Breast epithelium (tissue), 3 donors: Measurements from ENCODE around the gene TRAF3IP1.
"Not testable (repeated sequence)": the region's sequence is repeated elsewhere in the genome, so short reads cannot be mapped to it uniquely, and the experiment has no call there.

Experiments
- POLR2A ChIP-seq: fragments of 450-650 bp; IDR thresholded peaks from one replicate; pipeline ENCODE4 v1.6.1; 2016; ENCODE audit warnings: antibody characterized with exemption, mild to moderate bottlenecking, moderate library complexity
- POLR2AphosphoS5 ChIP-seq, 3 donors: sonication (generic); formaldehyde crosslinking; IDR thresholded peaks; one replicate each; pipeline ENCODE4 v1.6.1; 2017; ENCODE audit warnings: antibody characterized with exemption in 3 of 3
- TF ChIP-seq, protein P1 (sequence below), 3 donors: fragments of 450-650 bp; IDR thresholded peaks; one replicate each; pipeline ENCODE4 v1.5.1; 2016 to 2017; ENCODE audit warnings: antibody characterized with exemption in 3 of 3, mild to moderate bottlenecking in 3 of 3, moderate library complexity in 3 of 3

DNA sequence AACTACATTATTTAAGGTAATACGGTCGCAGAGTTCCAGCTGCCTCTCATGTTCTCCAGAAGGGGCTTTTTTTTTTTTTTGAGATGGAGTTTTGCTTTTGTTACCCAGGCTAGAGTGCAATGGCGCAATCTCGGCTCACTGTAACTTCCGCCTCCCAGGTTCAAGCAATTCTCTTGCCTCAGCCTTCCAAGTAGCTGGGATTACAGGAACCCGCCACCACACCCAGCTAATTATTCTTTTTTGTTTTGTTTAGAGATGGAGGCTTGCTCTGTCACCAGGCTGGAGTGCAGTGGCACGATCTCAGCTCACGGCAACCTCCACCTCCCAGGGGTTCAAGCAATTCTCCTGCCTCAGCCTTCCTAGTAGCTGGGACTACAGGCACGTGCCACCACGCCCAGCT is 46.9 kb upstream of the TRAF3IP1 start:
- not testable (repeated sequence) for TF ChIP-seq POLR2AphosphoS5 (IDR thresholded peaks at IDR 0.05); POLR2A
- TF ChIP-seq, protein P1, sequence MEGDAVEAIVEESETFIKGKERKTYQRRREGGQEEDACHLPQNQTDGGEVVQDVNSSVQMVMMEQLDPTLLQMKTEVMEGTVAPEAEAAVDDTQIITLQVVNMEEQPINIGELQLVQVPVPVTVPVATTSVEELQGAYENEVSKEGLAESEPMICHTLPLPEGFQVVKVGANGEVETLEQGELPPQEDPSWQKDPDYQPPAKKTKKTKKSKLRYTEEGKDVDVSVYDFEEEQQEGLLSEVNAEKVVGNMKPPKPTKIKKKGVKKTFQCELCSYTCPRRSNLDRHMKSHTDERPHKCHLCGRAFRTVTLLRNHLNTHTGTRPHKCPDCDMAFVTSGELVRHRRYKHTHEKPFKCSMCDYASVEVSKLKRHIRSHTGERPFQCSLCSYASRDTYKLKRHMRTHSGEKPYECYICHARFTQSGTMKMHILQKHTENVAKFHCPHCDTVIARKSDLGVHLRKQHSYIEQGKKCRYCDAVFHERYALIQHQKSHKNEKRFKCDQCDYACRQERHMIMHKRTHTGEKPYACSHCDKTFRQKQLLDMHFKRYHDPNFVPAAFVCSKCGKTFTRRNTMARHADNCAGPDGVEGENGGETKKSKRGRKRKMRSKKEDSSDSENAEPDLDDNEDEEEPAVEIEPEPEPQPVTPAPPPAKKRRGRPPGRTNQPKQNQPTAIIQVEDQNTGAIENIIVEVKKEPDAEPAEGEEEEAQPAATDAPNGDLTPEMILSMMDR (IDR thresholded peaks at IDR 0.05) = not testable (repeated sequence)
